Dermis blood vessel endothelial cell (primary cell): ENCODE data around the gene LAIR2. TPM values are rescaled to one million over a fixed set of nuclear protein-coding genes. Genes with fewer than 3 reads are reported as not detected.
"Not testable (repeated sequence)": the region's sequence is repeated elsewhere in the genome, so short reads cannot be mapped to it uniquely, and the experiment has no call there.

Source experiments
- DNase-seq: peaks from one replicate; pipeline ENCODE4 v3.0.0; 2010
- total RNA-seq: library from RNA; depleted of rRNA; stranded (reverse); fragments of >200 nt; gene quantifications from 2 replicates; pipeline ENCODE4 v1.2.3, GENCODE V29; 2014

The LAIR2 gene
- total RNA-seq, 1 donor from 2014 or later, result not detected

DNA sequence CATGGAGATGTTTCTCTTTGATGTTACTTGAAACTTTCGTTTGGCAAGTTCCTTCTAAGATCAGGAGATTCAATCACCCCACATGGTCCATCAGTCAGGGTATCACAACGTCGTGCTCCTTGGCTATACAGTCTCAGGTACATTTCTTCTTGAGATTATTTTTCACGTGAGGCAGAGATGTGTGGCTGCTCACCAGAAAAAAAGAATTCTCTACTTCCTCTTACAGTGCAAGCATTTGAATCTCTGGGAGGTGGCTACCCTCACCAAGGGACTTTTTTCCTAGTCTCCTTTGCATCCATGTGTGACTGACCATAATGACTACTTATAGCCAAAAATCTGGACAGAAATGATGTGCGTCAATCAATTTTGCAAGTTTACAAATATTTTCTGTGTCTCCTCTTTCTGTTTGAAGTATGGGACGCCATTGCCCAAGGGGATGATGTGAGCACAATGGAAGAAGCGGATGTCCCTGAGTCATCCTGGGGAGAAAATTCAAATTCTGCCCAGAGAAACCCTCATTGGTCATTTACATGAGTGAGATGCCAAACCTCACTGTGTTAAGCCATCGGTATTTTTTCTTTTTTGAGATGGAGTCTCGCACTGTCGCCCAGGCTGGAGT lies 8.6 kb upstream of the LAIR2 start:
- no peak for DNase-seq

DNA sequence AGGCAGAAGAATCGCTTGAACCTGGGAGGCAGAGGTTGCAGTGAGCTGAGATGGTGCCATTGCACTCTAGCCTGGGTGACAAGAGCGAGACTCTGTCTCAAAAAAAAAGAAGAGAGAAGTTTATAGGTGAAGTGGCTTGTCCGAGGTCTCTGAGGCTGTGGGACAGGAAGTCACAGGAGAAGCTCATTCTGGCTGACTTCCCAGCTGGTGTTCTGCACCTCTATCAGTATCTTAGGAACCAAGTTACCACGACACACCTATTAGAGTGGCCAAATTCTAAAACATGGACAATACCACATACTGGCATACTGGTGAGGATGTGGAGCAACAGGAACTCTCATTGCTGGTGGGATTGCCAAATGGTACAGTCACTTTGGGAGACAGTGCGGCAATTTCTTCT lies 7.3 kb upstream of the LAIR2 start:
- not testable (repeated sequence) for DNase-seq

- not testable (repeated sequence) for DNase-seq
Observed at GRCh38 chr19:54497747-54498450, 4.7 kb upstream of the LAIR2 start.

DNA sequence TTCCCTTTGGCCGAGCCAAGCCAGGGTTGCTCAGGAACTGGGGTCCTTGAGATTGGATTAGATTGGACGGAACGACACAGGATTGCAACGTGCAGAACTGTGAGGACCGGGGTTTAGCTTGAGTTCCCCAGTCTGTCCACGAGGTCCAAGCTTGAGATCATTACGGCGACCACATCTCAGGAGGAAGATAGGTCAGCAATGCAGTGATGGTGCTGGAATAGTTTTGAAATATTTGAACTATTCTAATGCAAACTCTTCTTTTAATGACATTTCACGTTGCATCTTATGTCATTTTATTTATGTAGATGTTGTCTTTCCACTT lies 4.2 kb upstream of the LAIR2 start:
- not testable (repeated sequence) for DNase-seq

DNA sequence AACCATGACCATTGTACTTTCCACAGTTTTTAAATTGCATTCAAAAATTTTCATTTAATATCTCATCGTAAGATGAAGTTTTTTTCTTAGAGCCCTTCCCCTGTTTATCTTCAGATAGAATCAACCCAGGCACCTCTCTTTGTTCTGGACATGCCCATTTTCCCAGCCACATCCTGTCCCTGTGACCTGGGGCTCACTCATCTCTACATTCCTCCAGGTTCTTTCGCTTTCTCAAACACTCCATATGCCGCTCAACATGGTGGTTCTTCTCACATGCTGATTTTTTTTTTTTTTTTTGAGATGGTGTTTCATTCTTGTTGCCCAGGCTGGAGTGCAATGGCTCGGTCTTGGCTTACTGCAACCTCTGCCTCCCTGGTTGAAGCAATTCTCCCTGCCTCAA lies 2.9 kb downstream of the LAIR2 start:
- not testable (repeated sequence) for DNase-seq

- no peak for DNase-seq
Observed at GRCh38 chr19:54506079-54506478, 3.4 kb downstream of the LAIR2 start.

GRCh38 chr19:54507038-54507717 lies 4.5 kb downstream of the LAIR2 start:
- not testable (repeated sequence) for DNase-seq

DNA sequence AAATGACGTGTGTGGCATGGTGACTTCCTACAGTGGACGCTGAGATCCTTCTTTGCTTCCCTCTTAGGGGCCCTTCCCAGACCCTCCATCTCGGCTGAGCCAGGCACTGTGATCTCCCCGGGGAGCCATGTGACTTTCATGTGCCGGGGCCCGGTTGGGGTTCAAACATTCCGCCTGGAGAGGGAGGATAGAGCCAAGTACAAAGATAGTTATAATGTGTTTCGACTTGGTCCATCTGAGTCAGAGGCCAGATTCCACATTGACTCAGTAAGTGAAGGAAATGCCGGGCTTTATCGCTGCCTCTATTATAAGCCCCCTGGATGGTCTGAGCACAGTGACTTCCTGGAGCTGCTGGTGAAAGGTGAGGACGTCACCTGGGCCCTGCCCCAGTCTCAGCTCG lies 5.2 kb downstream of the LAIR2 start:
- no peak for DNase-seq

- DNase-seq, result not testable (repeated sequence)
Observed at GRCh38 chr19:54508487-54508886, 5.9 kb downstream of the LAIR2 start.

DNA sequence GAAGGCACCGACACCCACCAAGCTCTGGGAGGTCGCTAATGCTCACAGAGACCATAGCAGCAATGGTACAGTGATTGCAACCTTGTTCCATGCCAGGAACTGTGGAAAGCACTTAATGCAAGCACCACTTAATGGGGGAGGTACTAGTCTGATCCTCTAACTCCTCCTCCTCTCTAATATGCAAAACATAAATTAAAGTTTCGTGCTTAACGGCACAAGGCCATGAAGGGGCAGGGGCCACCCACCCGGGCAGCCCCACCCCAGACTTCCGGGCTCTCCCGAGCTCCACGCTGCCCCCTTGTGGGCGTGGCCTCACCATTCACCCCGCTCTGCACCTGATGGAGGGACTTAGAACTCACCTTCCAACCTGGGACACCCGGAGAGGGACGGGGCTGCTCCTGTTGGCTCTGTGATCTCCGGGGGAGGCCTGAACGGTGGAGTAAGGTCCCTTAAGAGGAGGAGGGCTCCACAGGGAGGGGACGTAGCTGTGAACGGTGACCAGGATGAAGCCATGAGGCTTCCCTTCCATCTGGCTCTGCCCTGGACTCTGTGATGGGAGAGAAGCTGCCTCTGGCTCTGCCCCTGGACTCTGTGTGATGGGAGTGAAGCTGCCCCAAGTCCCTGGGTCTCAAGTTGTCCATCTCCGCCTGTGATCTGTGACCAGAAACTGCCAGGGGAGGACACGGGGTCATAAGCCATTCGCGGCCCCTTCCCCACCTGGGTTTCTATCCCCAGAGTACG lies 6.7 kb downstream of the LAIR2 start:
- DNase-seq, result not testable (repeated sequence)

- DNase-seq, result no peak
Observed at GRCh38 chr19:54515156-54515555, 12.5 kb downstream of the LAIR2 start.

DNA sequence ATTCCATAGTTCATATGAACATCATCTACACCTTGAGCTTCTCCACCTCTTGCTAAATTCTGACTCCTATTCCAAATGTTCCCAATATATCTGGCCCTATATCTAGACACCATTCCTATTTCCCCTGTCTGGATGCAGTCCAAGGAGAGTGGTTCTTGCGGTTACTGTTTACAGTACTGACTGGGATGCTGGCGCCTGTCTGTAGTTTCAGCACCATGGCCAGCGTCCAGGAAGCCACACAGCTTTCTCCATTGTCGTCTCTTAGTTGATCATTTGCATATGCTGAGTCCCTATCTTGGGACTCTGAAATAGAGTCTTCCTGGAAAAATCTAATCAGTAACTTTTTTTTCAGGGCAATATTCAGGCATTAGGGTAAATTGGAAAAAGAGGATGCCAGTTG lies 14.9 kb downstream of the LAIR2 start:
- peak; percentile 90 for DNase-seq

DNA sequence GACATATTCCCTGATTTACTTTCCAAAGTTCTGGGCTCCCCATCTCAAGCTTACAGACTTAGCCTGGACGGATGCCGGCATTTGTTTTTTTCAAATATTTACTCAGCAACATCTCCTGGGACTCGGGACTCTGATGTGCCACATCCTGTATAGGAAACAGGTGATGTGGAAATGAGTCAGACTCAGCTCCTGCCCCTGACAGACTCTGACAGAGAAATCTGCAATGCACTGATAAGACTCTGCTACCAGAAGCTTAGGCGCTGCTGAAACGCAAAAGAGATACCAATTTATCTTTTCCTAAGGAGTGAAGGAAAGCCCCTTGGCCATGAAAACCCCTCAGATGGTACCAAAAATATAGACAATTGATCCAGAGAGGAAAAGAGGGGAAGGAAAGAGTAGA lies 16.2 kb downstream of the LAIR2 start:
- DNase-seq, result peak; percentile 99

DNA sequence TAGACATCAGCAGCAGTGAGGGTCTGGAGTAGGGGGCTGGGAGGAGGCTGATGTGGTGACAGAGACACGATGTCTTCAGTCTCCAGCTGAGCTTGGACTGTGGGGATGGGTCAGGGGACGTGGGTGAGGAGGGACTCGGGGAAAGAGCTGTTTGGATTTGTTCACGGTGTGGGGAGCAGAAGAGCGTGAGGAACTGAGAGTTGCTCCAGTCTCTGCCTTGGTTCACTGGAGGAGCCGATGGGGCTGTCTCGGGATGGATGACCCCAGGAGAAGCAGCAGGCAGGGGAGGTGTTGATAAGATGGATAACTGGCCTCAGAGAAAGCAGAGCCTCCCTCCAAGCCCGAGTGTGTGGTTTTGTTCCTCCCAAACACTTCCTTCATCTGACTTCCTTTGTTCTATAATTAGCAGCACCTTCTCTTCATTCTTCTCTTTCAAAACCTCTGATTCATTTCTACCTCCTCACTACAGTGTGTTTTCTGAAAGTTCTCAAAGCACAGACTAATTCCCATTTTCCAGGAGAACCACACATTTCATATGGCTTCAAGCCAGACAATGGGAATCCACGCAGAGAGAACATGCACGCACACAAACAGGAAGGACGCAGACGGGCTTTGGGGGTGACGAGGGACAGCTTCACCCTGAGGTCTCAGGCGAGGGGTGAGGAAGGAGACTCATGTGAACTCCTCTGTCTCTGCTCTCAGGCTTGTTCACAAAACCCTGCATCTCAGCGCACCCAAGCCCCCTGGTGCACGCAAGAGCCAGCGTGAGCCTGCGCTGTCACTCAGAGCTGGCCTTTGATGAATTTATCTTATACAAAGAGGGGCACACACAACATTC lies 18.6 kb downstream of the LAIR2 start:
- peak; percentile 73 for DNase-seq

DNA sequence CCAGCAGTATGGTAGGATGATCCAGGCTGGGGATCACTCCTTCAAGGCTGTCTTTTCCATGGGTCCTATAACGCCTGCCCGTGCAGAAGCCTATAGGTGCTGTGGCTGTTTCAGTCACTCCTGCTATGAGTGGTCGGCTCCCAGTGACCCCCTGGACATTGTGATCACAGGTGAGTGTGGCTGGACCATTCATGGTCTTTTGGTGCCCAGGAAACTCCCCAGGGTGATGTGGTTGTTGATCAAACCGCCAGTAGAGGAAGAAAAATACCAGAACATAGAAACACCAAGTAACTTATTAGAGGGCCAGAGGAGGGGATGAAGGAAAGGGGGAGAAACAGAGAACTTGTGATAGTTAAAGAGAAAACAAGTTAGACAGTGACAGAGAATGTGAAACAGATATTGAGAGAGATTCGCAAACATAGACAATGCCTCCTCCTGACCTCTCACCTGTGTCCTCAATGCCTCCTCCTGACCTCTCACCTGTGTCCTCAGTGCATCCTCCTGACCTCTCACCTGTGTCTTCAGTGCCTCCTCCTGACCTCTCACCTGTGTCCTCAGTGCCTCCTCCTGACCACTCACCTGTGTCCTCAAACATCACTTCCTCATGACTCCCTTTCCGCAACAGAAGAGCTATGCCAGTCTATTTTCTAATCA lies 19.4 kb downstream of the LAIR2 start:
- DNase-seq, result no peak

DNA sequence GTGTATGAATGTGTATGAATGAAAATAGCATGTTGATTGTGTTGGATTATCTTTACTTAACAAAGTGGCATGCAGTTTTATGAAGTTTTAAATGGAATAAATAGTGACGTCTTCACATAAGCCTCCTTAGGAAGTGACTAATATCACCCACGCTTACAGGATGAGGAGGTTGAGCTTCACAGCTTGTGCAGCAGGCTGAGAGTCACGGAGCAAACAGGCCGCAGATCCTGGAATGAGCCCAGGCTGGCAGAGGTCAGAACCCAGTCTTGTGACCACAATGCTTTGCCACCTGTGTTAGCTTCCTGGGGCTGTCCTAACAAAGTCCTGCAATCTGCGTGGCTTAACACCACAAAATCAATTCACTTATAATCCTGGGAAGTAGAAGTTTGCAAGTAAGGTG lies 20.8 kb downstream of the LAIR2 start:
- DNase-seq, result peak; percentile 99

GRCh38 chr19:54525636-54526035 lies 23.0 kb downstream of the LAIR2 start:
- DNase-seq, result no peak

DNA sequence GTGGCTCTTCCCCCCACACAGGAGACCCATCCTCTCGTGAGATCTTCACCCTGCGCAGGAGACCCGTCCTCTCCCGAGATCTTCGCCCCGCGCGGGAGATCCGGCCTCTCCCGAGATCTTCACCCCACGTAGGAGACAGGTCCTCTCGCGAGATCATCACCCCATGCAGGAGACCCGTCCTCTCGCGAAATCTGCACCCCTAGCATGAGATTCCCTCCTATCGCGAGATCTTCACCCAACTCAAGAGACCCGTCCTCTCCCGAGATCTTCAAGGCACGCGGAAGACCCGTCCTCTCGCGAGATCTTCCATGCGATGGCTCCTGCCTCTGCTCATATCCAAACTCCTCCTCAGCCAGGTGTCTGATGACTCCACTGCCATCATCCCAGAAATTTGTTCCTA lies 24.3 kb downstream of the LAIR2 start:
- no peak for DNase-seq

- no peak for DNase-seq
Observed at GRCh38 chr19:54530866-54531265, 28.2 kb downstream of the LAIR2 start.

DNA sequence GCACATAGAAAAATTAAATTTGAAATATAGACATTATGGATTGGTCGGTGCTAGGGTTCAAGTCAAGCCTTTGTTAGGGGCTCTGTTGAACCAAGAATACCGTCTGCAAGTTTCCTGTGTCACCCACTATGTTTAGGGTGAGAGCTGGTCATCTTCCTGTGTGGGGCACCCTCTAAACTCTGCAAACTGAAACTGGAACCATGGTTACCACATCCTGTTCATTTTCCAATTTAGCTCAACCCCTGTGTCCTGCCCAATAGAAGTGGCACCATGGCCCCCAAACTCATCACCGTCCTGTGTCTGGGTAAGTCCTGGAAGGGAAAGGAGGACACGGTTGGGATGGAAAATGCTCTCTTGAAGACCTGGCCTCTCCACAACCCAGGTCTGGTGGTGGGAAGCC lies 29.9 kb downstream of the LAIR2 start:
- DNase-seq, result no peak

GRCh38 chr19:54533476-54533875 lies 30.8 kb downstream of the LAIR2 start:
- DNase-seq, result no peak

DNA sequence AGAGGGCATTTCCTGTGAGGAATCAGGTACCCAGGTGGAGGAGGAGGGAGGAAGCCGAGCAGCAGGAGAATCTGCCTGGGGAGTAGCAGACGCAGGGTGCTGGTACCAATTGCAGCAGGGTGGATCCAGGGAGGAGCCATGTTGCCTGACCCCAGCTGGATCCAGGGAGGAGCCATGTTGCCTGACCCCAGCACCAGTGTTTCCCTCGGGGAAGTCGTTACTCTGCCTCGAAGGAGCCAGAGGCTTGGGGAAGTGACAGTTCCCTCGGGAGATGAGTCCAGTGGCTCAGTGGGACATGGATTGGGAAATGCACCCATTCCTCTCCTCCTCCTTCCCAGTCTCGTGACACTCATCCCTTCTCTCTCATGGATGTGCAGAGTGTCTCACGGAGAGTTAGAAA lies 31.5 kb downstream of the LAIR2 start:
- DNase-seq, result no peak
